Activated naive CD8-positive, alpha-beta T cell treated with anti-CD3 and anti-CD28 coated beads, Interleukin-2, amount 10 ng/mL, durations not matched to agents 7 days and 5 days (primary cell): Measurements from ENCODE around the gene CCNO. TPM values are rescaled to one million over a fixed set of nuclear protein-coding genes. Genes with fewer than 3 reads are reported as not detected.

Experiments
- ATAC-seq: fragments of 150-1000 bp; cut with Tn5 transposase; one replicate; pipeline ENCODE4 v1.10.0; 2021; ENCODE audit warnings: low read depth, moderate library complexity
- POLR2A ChIA-PET: fragments of 350-600 bp; sonication (Branson Sonifier 250); formaldehyde crosslinking; loops from one replicate; lab custom pipeline; 2021; ENCODE audit warnings: antibody characterized with exemption; lab: Charles Lee
- DNase-seq: peaks from one replicate; pipeline ENCODE4 v3.0.0; 2021
- H3K27ac Mint-ChIP-seq: one replicate; pipeline ENCODE4 v1.8.0; 2022; ENCODE audit warnings: mild to moderate bottlenecking, mixed read lengths
- H3K27me3 Mint-ChIP-seq: one replicate; pipeline ENCODE4 v1.8.0; 2022; ENCODE audit warnings: mild to moderate bottlenecking, moderate library complexity, mixed read lengths
- H3K36me3 Mint-ChIP-seq: one replicate; pipeline ENCODE4 v1.8.0; 2021; ENCODE audit warnings: mild to moderate bottlenecking, mixed read lengths
- H3K4me1 Mint-ChIP-seq: one replicate; pipeline ENCODE4 v1.8.0; 2021; ENCODE audit warnings: mixed read lengths
- H3K4me3 Mint-ChIP-seq: one replicate; pipeline ENCODE4 v1.8.0; 2022; ENCODE audit warnings: mild to moderate bottlenecking, moderate library complexity, mixed read lengths
- H3K9me3 Mint-ChIP-seq: one replicate; pipeline ENCODE4 v1.8.0; 2021; ENCODE audit warnings: mixed read lengths
- total RNA-seq, 2 experiments: library from RNA; stranded (reverse); gene quantifications; one replicate each; pipeline ENCODE4 v1.2.3, GENCODE V29; 2021

CCNO gene
- total RNA-seq, 2 experiments from 2014 or later: not detected

DNA sequence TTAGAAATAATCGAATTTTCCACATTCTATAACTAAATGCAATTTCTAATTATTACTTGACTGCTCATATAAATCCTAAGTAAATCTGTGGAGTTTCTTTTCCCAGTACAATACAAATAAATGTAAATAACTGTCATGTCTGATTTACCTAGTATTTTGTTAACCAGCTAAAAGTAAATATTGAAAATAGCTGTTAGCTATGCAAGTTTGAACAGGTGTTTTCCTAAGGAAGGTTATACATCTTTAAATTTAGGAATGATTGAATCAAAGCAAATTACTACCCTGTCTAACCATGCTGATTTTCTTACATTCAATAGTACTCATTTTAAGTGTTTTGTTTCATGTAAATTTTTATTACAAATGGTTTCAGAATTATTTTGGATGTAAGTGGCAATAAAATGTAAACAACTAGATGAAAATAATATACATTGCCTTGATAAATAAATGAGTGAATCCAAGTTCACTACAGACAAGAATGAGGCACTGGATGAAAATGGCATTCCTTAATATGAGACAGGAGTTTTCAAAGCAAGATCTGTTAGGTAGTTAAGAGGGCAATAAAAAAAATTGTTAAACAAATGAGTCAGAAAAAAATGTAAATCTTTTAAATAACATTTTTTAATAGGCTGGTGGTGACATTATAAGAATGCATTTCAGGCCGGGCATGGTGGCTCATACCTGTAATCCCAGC, 22.1 kb downstream of the CCNO start:
- Mint-ChIP-seq H3K4me1 (peaks cover 2% of the 10 kb centered on the region), H3K9me3 (no peaks in the 10 kb centered on the region), H3K36me3 (no peaks in the 10 kb centered on the region), H3K4me3 (no peak overlapping the region), H3K27me3 (peaks cover 23% of the 10 kb centered on the region), H3K27ac (no peak overlapping the region)
- DNase-seq (no peak), ATAC-seq (no peak)
- POLR2A ChIA-PET: no interaction called here

DNA sequence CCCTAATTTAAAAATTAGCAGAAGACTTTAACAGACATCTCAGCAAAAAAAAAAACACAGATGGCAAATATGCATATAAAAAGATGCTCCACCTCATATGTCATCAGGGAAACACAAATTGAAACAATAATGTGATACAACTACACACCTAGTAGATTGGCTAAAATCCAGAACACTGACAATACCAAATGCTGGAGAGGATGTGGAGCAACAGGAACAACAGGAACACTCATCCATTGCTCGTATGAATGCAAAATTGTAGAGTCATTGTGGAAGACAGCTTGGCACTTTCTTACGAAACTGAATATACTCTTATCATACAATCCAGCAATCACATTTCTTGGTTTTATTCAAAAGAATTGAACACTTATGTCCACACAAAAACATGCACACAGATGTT, 28.4 kb downstream of the CCNO start:
- peaks cover 49% of the 10 kb centered on the region for H3K27me3 Mint-ChIP-seq
- peaks cover 2% of the 10 kb centered on the region for H3K4me1 Mint-ChIP-seq
- no peak overlapping the region for H3K27ac Mint-ChIP-seq
- DNase-seq (no peak), ATAC-seq (no peak)
- POLR2A ChIA-PET: no interaction called here
- H3K36me3 Mint-ChIP-seq: no peaks in the 10 kb centered on the region
- H3K9me3 Mint-ChIP-seq: no peaks in the 10 kb centered on the region
- H3K4me3 Mint-ChIP-seq: no peak overlapping the region

DNA sequence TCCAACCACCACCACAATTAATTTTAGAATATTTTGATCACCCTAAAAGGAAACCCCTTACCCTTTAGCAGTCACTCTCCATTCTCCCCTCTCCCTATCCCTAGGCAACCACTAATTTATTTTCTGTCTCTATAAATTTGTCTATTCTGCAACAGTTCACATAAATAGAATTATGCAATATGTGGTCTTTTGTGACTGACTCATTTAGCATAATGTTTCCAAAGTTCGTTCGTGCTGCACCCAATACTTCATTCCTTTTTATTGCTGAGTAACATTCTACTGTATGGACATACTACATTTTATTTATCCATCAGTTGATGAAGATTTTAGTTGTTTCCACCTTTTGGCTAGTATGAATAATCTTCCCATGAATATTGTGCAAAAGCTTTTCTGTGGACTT, 42.2 kb downstream of the CCNO start:
- Mint-ChIP-seq H3K27ac (no peak overlapping the region), H3K4me3 (no peak overlapping the region), H3K36me3 (no peaks in the 10 kb centered on the region), H3K4me1 (no peaks in the 10 kb centered on the region), H3K27me3 (peaks cover 76% of the 10 kb centered on the region), H3K9me3 (no peaks in the 10 kb centered on the region)
- no peak for DNase-seq
- no peak for ATAC-seq
- POLR2A ChIA-PET: no interaction called here

DNA sequence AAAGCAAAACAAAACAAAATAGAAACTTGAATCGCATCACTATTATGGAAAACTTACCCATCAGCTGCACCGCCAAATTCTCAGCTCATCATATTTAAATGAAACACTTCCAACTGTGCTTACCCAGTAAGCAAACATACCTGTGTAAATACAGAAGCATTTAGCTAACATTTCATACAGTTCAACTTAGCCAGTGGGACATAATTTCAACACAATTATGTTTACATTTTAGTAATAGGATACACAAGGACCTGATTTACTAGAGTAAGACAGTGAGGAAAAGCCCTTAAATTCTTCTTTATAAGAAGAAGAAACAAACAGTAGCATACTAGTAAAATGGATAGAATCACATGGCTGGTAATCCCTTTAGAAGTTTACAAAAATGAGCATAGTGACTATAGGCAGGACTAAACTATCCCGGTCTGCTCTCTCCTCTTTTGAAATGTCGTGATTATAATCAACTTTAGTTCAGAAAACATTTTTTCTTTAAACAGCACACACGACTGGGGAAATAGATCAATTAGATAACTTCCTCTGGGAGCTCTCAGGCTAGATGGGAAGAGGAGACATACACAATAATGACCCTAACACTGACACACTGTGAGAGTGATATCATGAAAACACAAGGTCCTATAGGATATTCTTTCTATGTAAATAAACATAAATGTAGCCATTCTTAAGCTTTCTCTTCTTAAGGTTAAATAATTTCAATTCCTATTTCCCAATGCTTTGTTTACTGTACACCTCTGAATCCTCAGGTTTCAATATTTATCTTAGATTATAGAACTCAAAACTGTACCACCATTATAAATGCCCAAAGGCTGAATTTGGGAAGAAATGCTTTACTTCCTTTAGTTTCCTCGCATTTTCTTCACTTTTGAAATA, 44.5 kb downstream of the CCNO start:
- Mint-ChIP-seq H3K36me3 (no peaks in the 10 kb centered on the region), H3K4me1 (no peaks in the 10 kb centered on the region), H3K4me3 (no peak overlapping the region), H3K27ac (no peak overlapping the region), H3K9me3 (no peaks in the 10 kb centered on the region), H3K27me3 (peaks cover 77% of the 10 kb centered on the region)
- ATAC-seq (no peak), DNase-seq (no peak)
- POLR2A ChIA-PET: no interaction called here

GRCh38 chr5:55187370-55187769, 46.0 kb downstream of the CCNO start:
- no peak overlapping the region for H3K27ac Mint-ChIP-seq
- H3K4me3 Mint-ChIP-seq: no peak overlapping the region
- no peaks in the 10 kb centered on the region for H3K36me3 Mint-ChIP-seq
- ATAC-seq: no peak
- H3K4me1 Mint-ChIP-seq: no peaks in the 10 kb centered on the region
- POLR2A ChIA-PET: no interaction called here
- H3K27me3 Mint-ChIP-seq: peaks cover 73% of the 10 kb centered on the region
- no peak for DNase-seq
- H3K9me3 Mint-ChIP-seq: peaks cover 1% of the 10 kb centered on the region

Other genes with a start within 250 kb of the CCNO start
- 1 to 10 TPM in 1 of 2 experiments, under 1 TPM in 1; 0.42 to 1.1 TPM for gene ESM1, start 248.0 kb downstream of the CCNO start, total RNA-seq
- 10 to 100 TPM; 60.4 to 72.4 TPM for gene GZMK, start 209.4 kb downstream of the CCNO start, total RNA-seq
- 100 to 1,000 TPM; 242 to 250 TPM for gene GZMA, start 131.0 kb downstream of the CCNO start, total RNA-seq
- not detected for gene GPX8, start 73.4 kb downstream of the CCNO start, total RNA-seq
- gene CDC20B, start 60.4 kb downstream of the CCNO start, total RNA-seq: under 1 TPM; 0.28 to 0.48 TPM
- gene MCIDAS, start 6.3 kb downstream of the CCNO start, total RNA-seq: not detected
- gene DHX29, start 74.1 kb upstream of the CCNO start, total RNA-seq: 10 to 100 TPM; 17.4 to 18.9 TPM
- gene MTREX, start 74.4 kb upstream of the CCNO start, total RNA-seq: 10 to 100 TPM; 69.9 to 72.3 TPM